ENCODE measurements around the gene MBD3L5.
"Not testable (repeated sequence)": the region's sequence is repeated elsewhere in the genome, so short reads cannot be mapped to it uniquely, and the experiment has no call there.

Gene MBD3L5

DNA sequence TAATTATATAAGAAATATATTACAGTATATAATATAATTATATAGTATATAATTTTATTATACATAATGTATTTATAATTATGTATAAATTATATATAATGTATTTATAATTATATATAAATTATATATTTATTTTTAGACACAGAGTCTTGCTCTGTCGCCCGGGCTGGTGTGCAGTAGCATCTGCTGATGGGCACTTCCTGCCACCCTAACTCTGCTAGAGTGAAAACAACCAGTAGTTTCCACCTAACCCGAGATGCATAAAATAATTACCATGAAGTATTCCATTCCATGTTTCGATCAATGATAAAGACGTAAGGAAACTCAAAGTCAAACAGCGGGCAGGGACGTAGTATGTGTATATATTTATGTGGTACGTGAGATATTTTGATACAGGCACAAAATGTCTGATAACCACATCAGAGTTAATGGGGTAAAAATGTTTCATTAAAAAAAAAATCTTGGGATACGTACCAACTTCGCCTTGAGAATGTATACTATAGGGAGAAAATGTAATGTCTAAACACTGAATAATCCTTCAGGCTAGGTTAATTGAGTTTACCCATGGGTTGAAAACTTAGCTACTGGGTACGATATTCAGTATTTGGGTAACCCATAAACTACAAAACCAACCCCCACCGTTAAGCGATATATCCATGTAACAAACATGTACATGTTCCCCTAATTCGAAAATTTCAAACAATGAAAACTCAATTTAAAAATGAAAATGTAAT is 24.4 kb downstream of the MBD3L5 start:
- H3K4me3 ChIP-seq (ENCODE audit: low read depth in 1 of 2, low read length in 2 of 2); H3K9me3 ChIP-seq (ENCODE audit: low read length); H3K9ac ChIP-seq (ENCODE audit: low read length); H3K27me3 ChIP-seq (ENCODE audit: control insufficient read depth in 1 of 2, insufficient read depth in 2 of 2, low read length in 2 of 2); H3K4me1 ChIP-seq (ENCODE audit: insufficient read depth, low read length); H3K36me3 ChIP-seq (ENCODE audit: insufficient read depth, low read length); H3K27ac ChIP-seq (ENCODE audit: low read depth, low read length): not testable (repeated sequence)

DNA sequence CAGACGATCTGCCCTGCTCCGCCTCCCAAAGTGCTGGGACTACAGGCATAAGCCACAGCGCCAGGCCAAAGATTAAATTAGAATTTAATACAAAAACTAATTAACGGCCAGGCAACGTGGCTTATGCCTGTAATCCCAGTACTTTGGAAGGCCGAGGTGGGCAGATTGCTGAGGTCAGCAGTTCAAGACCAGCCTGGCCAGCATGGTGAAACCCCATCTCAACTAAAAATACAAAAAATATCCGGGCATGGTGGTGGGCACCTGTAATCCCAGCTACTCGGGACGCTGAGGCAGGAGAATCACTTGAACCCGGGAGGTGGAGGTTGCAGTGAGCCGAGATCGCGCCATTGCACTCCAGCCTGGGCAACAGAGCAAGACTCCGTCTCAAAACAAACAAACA is 25.3 kb downstream of the MBD3L5 start:
- not testable (repeated sequence) for H3K4me3 ChIP-seq (ENCODE audit: low read depth in 1 of 2, low read length in 2 of 2); H3K9me3 ChIP-seq (ENCODE audit: low read length); H3K36me3 ChIP-seq (ENCODE audit: insufficient read depth, low read length); H3K9ac ChIP-seq (ENCODE audit: low read length); H3K27me3 ChIP-seq (ENCODE audit: control insufficient read depth in 1 of 2, insufficient read depth in 2 of 2, low read length in 2 of 2); H3K4me1 ChIP-seq (ENCODE audit: insufficient read depth, low read length); H3K27ac ChIP-seq (ENCODE audit: low read depth, low read length)

DNA sequence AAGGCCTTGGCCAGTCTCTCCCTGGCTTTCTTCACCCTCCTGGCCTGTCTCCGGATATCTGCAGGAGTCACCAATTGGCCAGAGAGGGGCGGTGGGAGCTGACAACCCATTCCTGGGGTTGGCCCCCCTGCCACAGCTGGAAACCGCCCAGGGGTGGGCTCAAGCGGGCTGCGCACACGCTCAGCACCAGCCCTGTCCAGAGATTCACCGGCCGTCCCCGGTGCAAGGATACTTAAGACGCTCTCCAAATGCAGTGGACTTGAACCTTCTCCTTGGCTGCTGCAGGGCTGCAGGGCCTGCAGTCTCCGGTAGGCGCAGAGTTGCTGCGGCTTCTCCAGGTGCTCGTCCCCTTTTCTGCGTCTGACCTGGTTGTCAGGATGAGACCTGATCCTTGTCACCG is 26.0 kb downstream of the MBD3L5 start:
- not testable (repeated sequence) for H3K36me3 ChIP-seq (ENCODE audit: insufficient read depth, low read length); H3K4me3 ChIP-seq (ENCODE audit: low read depth in 1 of 2, low read length in 2 of 2); H3K9me3 ChIP-seq (ENCODE audit: low read length); H3K9ac ChIP-seq (ENCODE audit: low read length); H3K4me1 ChIP-seq (ENCODE audit: insufficient read depth, low read length); H3K27me3 ChIP-seq (ENCODE audit: control insufficient read depth in 1 of 2, insufficient read depth in 2 of 2, low read length in 2 of 2); H3K27ac ChIP-seq (ENCODE audit: low read depth, low read length)

DNA sequence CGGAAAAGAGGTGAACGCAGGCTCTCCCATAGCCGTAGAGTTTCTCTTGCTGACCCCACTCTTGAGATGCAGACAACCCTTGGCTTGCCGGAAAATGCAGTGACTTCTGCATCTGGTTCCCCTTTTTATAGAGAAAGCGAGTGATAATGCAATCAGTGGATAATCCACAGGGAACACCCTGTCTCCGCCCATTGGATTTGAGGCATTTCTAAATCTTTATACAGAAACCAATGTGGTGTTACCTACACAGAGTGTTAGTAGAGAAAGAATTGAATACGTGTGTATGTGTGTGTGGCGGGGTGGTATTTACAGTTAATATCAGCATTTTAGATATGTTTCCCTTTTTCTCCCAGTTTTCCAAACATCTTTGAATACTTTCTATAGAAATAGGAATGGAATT is 28.2 kb downstream of the MBD3L5 start, which contains the start of gene MBD3L3:
TSS of gene MBD3L3 (minus strand) at position 101 of the 400 bp plus-strand sequence. CDS start at position 30, 71 bp downstream.
- not testable (repeated sequence) for H3K27me3 ChIP-seq (ENCODE audit: control insufficient read depth in 1 of 2, insufficient read depth in 2 of 2, low read length in 2 of 2); H3K27ac ChIP-seq (ENCODE audit: low read depth, low read length)

DNA sequence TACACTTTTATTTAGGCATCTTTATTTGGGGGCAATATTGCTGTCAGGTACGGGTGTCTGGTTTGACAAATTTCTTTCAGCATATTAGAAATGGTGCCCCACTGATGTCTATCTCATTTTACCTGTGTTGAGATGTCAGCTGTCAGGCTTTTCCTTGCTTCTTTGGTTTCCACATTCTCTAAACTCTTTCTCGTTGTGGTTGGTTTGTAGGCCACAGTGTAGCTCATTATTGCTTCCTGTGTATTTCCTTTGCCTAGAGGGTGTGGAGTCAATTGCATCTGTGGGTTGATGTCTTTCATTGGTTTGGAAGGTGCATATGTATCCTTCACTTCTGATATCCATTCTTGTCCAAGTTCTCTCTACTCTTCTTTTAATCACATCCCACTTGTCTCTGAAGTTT is 29.6 kb downstream of the MBD3L5 start:
- H3K36me3 ChIP-seq (ENCODE audit: insufficient read depth, low read length); H3K9me3 ChIP-seq (ENCODE audit: low read length); H3K27me3 ChIP-seq (ENCODE audit: control insufficient read depth in 1 of 2, insufficient read depth in 2 of 2, low read length in 2 of 2); H3K4me3 ChIP-seq (ENCODE audit: low read depth in 1 of 2, low read length in 2 of 2); H3K4me1 ChIP-seq (ENCODE audit: insufficient read depth, low read length); H3K9ac ChIP-seq (ENCODE audit: low read length); H3K27ac ChIP-seq (ENCODE audit: low read depth, low read length): not testable (repeated sequence)

More for the DNA sequence above, 28.2 kb downstream of the MBD3L5 start, which contains the start of gene MBD3L3:
- not testable (repeated sequence) for H3K9me3 ChIP-seq (ENCODE audit: low read length); H3K36me3 ChIP-seq (ENCODE audit: insufficient read depth, low read length); H3K4me3 ChIP-seq (ENCODE audit: low read depth in 1 of 2, low read length in 2 of 2); H3K9ac ChIP-seq (ENCODE audit: low read length); H3K4me1 ChIP-seq (ENCODE audit: insufficient read depth, low read length)

DNA sequence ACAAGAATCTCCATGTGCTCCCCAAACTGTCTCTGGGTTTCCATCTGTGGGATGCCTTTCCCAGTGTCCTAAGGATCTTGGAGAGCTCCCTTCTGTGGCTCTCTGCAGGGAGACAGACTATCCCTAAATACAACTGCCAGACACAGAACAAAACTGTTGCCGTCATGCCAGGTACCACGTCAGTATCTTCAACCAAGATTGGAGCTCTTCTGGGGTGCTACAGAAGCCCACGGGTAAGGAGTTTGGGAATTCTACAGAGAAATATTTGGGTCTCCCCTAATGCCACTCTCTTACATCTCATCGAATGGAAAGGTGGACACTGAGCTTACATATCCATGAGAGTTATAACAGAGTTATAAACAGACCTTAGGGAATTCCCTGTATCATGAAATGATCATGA is 33.0 kb downstream of the MBD3L5 start:
- no peaks in the 10 kb centered on the region for H3K36me3 ChIP-seq (ENCODE audit: insufficient read depth, low read length)
- H3K9ac ChIP-seq (ENCODE audit: low read length) = no peak overlapping the region
- H3K27me3 ChIP-seq (ENCODE audit: control insufficient read depth in 1 of 2, insufficient read depth in 2 of 2, low read length in 2 of 2) = no peaks in the 10 kb centered on the region
- H3K9me3 ChIP-seq (ENCODE audit: low read length) = no peaks in the 10 kb centered on the region
- no peak overlapping the region for H3K27ac ChIP-seq (ENCODE audit: low read depth, low read length)
- no peaks in the 10 kb centered on the region for H3K4me1 ChIP-seq (ENCODE audit: insufficient read depth, low read length)
- no peak overlapping the region for H3K4me3 ChIP-seq (ENCODE audit: low read depth in 1 of 2, low read length in 2 of 2)

DNA sequence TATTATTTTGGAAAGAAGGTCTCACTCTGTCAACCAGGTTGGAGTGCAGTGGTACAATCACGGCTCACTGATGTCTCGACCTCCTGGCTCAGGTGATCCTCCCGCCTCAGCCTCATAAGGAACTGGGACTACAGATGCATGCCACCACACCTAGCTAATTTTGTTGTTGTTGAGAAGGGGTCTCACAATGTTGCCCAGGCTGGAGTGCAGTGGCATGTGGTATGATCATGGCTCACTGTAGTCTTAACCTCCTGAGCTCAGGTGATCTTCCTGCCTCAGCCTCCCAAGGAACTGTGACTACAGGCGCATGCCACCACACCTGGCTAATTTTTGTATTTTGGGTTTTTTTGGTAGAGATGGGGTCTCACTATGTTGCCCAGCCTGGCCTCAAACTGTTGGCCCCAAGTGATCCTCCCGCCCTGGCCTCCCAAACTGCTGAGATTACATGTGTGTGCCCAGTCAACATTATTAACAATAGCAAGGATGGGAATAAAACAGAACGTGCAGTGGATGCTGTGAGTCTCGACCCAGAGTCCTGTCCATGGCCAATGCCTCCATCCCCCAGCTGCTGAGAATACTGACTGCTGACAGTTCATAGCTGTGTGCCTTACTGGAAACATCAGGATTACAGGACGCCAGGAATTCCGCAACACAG is 33.5 kb downstream of the MBD3L5 start:
- no peak overlapping the region for H3K9ac ChIP-seq (ENCODE audit: low read length)
- no peaks in the 10 kb centered on the region for H3K27me3 ChIP-seq (ENCODE audit: control insufficient read depth in 1 of 2, insufficient read depth in 2 of 2, low read length in 2 of 2)
- no peaks in the 10 kb centered on the region for H3K9me3 ChIP-seq (ENCODE audit: low read length)
- H3K4me1 ChIP-seq (ENCODE audit: insufficient read depth, low read length) = no peaks in the 10 kb centered on the region
- H3K4me3 ChIP-seq (ENCODE audit: low read depth in 1 of 2, low read length in 2 of 2) = no peak overlapping the region
- no peak overlapping the region for H3K27ac ChIP-seq (ENCODE audit: low read depth, low read length)
- H3K36me3 ChIP-seq (ENCODE audit: insufficient read depth, low read length) = no peaks in the 10 kb centered on the region

DNA sequence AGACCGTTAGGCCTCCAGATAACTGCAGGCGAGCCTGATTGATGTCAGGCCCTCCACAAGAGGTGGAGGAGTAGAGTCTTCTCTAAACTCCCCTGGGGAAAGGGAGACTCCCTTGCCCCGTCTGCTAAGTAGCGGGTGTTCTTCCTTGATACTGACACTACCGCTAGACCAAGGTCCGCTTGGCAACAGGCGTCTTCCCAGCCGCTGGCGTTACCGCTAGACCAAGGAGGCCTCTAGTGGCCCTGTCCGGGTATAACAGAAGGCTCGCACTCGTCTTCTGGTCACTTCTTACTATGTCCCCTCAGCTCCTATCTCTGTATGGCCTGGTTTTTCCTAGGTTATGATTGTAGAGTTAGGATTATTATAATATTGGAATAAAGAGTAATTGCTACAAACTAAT is 36.7 kb downstream of the MBD3L5 start:
- H3K36me3 ChIP-seq (ENCODE audit: insufficient read depth, low read length); H3K4me3 ChIP-seq (ENCODE audit: low read depth in 1 of 2, low read length in 2 of 2); H3K27me3 ChIP-seq (ENCODE audit: control insufficient read depth in 1 of 2, insufficient read depth in 2 of 2, low read length in 2 of 2); H3K9me3 ChIP-seq (ENCODE audit: low read length); H3K27ac ChIP-seq (ENCODE audit: low read depth, low read length); H3K9ac ChIP-seq (ENCODE audit: low read length): not testable (repeated sequence)
- peaks cover 10% of the 10 kb centered on the region for H3K4me1 ChIP-seq (ENCODE audit: insufficient read depth, low read length)

DNA sequence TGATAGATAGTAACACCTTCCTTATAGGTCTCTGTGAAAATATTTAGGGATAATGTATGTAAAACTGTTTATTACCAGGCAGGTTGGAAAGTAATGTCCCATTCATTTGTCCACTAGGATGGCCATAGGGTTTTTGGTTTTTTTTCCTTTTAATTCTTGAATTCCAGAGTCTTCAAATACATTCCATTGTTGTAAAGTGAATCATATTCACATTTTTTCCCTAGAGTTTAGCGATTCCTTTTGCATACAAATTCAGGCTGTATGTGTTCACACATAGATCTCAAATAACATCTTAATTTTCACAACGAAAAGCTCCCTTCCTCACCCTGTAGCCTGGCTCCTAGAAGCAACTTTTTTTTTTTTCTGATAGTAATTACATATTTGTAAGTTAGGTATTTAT is 37.3 kb downstream of the MBD3L5 start:
- Histone ChIP-seq H3K27ac (ENCODE audit: low read depth, low read length) (no peak overlapping the region), H3K9me3 (ENCODE audit: low read length) (no peaks in the 10 kb centered on the region), H3K36me3 (ENCODE audit: insufficient read depth, low read length) (peaks cover 10% of the 10 kb centered on the region), H3K9ac (ENCODE audit: low read length) (no peak overlapping the region), H3K4me1 (ENCODE audit: insufficient read depth, low read length) (peaks cover 10% of the 10 kb centered on the region), H3K27me3 (ENCODE audit: control insufficient read depth in 1 of 2, insufficient read depth in 2 of 2, low read length in 2 of 2) (no peaks in the 10 kb centered on the region), H3K4me3 (ENCODE audit: low read depth in 1 of 2, low read length in 2 of 2) (no peak overlapping the region)

DNA sequence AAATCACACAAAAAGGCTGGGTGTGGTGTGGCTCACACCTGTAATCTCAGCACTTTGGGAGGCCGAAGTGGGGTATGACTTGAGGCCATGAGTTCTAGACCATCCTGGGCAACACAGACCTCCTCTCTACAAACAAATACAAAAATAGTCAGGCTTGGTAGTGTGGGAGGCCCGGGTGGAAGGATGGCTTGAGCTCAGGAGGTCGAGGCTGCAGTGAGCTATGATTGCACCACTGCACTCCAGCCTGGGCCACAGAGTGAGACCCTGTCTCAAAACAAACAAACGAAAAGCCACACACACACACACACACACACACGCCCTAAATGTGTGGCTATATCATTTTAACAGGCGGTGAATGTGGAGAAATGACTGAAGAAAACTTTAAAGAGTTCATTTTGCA is 38.2 kb downstream of the MBD3L5 start:
- Histone ChIP-seq H3K9me3 (ENCODE audit: low read length) (no peaks in the 10 kb centered on the region), H3K36me3 (ENCODE audit: insufficient read depth, low read length) (peaks cover 17% of the 10 kb centered on the region), H3K4me3 (ENCODE audit: low read depth in 1 of 2, low read length in 2 of 2) (no peak overlapping the region), H3K27me3 (ENCODE audit: control insufficient read depth in 1 of 2, insufficient read depth in 2 of 2, low read length in 2 of 2) (no peaks in the 10 kb centered on the region), H3K9ac (ENCODE audit: low read length) (no peak overlapping the region), H3K4me1 (ENCODE audit: insufficient read depth, low read length) (peaks cover 10% of the 10 kb centered on the region), H3K27ac (ENCODE audit: low read depth, low read length) (no peak overlapping the region)

DNA sequence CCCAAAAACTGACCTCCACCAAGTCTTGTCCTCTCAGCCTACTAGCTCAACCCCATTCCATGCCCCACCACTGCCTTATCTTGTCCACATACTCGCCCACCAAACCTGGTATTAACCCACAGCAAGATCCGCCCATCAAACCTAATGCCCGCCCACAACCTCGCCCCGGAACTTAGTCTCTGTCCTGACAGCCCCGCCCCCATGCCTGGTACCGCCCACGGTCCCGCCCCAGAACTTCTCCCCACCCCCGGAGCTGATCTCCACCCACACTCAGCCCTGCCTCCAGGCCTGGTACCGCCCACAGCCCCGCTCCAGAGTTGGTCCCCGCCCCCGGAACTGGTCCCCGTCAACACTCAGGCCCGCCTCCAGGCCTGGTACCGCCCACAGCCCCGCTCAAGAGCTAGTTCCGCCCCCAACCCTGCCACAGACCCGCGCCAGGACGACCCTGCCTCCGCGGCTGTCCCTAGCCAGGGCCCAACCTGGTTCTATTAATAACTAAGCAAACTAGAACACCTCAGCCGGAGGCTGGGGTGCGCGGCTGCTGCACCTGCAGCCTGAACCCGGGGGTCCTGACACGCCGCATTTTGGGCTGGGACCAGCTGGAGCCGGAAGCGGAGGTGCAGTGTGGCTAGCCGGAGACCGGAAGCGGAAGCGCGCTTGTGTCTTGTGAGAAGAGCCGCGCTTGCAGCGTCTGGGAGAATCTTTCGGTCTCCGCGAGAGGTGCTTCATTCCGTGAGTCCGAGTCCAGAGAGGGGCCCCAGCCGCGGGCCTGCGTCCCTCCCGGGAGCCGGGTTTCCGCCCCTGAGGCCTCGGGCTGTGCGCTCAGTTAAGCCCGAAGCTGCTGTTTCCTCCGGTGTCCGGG is 38.9 kb downstream of the MBD3L5 start, which contains the start of gene ZNF557:
TSS of gene ZNF557 (plus strand) at position 662 of the 862 bp plus-strand sequence. CDS start 5,372 bp downstream, outside the sequence.
- peaks cover 10% of the 10 kb centered on the region for H3K4me1 ChIP-seq (ENCODE audit: insufficient read depth, low read length)
- no peaks in the 10 kb centered on the region for H3K27me3 ChIP-seq (ENCODE audit: control insufficient read depth in 1 of 2, insufficient read depth in 2 of 2, low read length in 2 of 2)
- peaks cover 24% of the 10 kb centered on the region for H3K36me3 ChIP-seq (ENCODE audit: insufficient read depth, low read length)
- peak within 1 kb of the TSS; percentile 98 for H3K4me3 ChIP-seq (ENCODE audit: low read depth in 1 of 2, low read length in 2 of 2)
- peak within 1 kb of the TSS; percentile 93 for H3K27ac ChIP-seq (ENCODE audit: low read depth, low read length)
- H3K9ac ChIP-seq (ENCODE audit: low read length) = peak within 1 kb of the TSS; percentile 81
- no peaks in the 10 kb centered on the region for H3K9me3 ChIP-seq (ENCODE audit: low read length)
